Osteocyte (in vitro differentiated cells): Measurements from ENCODE around the gene UGT1A4. TPM values are rescaled to one million over a fixed set of nuclear protein-coding genes. Genes with fewer than 3 reads are reported as not detected.

Experiments
- DNase-seq: peaks from one replicate; pipeline ENCODE4 v3.0.0; 2021; ENCODE audit warnings: mixed read lengths; ENCODE audit not compliant: unreplicated experiment; ENCODE audit errors: extremely low spot score
- H3K27ac Mint-ChIP-seq: one replicate; pipeline ENCODE4 v1.8.0; 2021; ENCODE audit warnings: mild to moderate bottlenecking, mixed read lengths; ENCODE audit not compliant: unreplicated experiment
- H3K27me3 Mint-ChIP-seq: one replicate; pipeline ENCODE4 v1.8.0; 2021; ENCODE audit warnings: mixed read lengths; ENCODE audit not compliant: unreplicated experiment
- H3K36me3 Mint-ChIP-seq: one replicate; pipeline ENCODE4 v1.8.0; 2021; ENCODE audit warnings: mixed read lengths; ENCODE audit not compliant: unreplicated experiment
- H3K4me1 Mint-ChIP-seq: one replicate; pipeline ENCODE4 v1.8.0; 2021; ENCODE audit warnings: mixed read lengths; ENCODE audit not compliant: unreplicated experiment
- H3K4me3 Mint-ChIP-seq: one replicate; pipeline ENCODE4 v1.8.0; 2021; ENCODE audit warnings: mild to moderate bottlenecking, moderate library complexity, mixed read lengths; ENCODE audit not compliant: unreplicated experiment
- H3K9me3 Mint-ChIP-seq: one replicate; pipeline ENCODE4 v1.8.0; 2021; ENCODE audit warnings: mixed read lengths; ENCODE audit not compliant: unreplicated experiment
- CTCF ChIP-seq: fragments of 200-600 bp; sonication (generic); IDR thresholded peaks from 2 replicates; pipeline ENCODE4 v1.5.0; 2021; ENCODE audit warnings: antibody characterized with exemption, mild to moderate bottlenecking, moderate library complexity
- total RNA-seq: library from RNA; stranded (reverse); gene quantifications from 2 replicates; pipeline ENCODE4 v1.2.1, GENCODE V29; 2021

UGT1A4 gene
- total RNA-seq, 1 donor from 2014 or later: not detected

GRCh38 chr2:233754872-233755611 is 36.5 kb downstream of the UGT1A4 start:
- H3K4me3 Mint-ChIP-seq: no peak overlapping the region
- H3K27ac Mint-ChIP-seq: no peak overlapping the region

DNA sequence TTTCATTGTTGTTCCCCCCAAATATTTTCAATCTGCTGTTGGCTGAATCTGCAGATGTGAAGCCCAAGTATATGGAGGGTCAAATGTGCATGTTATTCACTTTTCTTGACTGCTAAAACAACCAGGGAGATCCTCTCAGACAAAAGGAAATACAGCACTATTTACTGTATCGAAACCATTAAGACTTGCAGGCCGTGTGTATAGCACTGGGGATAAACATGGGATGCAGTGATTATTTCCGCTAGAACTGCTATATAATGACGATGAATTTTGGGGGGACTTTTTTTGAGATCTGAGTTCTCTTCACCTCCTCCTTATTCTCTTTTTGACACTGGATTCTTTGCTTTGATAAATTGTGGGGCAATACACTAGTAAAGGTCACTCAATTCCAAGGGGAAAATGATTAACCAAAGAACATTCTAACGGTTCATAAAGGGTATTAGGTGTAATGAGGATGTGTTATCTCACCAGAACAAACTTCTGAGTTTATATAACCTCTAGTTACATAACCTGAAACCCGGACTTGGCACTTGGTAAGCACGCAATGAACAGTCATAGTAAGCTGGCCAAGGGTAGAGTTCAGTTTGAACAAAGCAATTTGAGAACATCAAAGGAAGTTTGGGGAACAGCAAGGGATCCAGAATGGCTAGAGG is 38.0 kb downstream of the UGT1A4 start:
- H3K27me3 Mint-ChIP-seq: peaks cover 30% of the 10 kb centered on the region
- no peaks in the 10 kb centered on the region for H3K36me3 Mint-ChIP-seq
- TF ChIP-seq CTCF: no peak
- H3K4me3 Mint-ChIP-seq: no peak overlapping the region
- peaks cover 2% of the 10 kb centered on the region for H3K4me1 Mint-ChIP-seq
- no peak overlapping the region for H3K27ac Mint-ChIP-seq
- DNase-seq: no peak
- no peaks in the 10 kb centered on the region for H3K9me3 Mint-ChIP-seq

More at GRCh38 chr2:233754872-233755611, 36.5 kb downstream of the UGT1A4 start:
- DNase-seq: no peak
- Mint-ChIP-seq H3K4me1 (peaks cover 2% of the 10 kb centered on the region), H3K36me3 (no peaks in the 10 kb centered on the region), H3K27me3 (peaks cover 31% of the 10 kb centered on the region), H3K9me3 (peaks cover 4% of the 10 kb centered on the region)
- no peak for TF ChIP-seq CTCF

DNA sequence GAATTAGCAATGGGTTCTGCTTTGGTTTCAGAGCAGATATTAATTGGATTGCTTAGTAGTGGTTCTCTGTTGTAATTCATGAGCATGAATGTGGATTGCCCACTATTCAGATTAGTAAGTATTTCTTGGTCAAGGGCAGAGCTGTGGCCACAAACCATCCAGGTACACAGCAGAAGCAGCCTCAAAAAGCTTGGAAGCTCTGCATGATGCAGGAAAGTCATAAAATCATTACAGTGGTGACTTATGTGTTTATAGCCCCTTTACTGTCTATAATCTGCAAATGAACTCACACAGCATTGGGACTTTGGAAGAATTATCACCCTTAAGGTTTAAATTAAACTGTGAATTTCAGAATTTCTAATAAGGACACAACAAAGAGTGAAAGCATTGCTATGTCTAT is 39.6 kb downstream of the UGT1A4 start:
- Mint-ChIP-seq H3K4me3 (no peak overlapping the region), H3K27me3 (peaks cover 20% of the 10 kb centered on the region), H3K36me3 (no peaks in the 10 kb centered on the region), H3K27ac (no peak overlapping the region), H3K4me1 (no peaks in the 10 kb centered on the region), H3K9me3 (no peaks in the 10 kb centered on the region)
- DNase-seq: no peak
- TF ChIP-seq CTCF: no peak

GRCh38 chr2:233758849-233759248 is 40.3 kb downstream of the UGT1A4 start:
- no peaks in the 10 kb centered on the region for H3K9me3 Mint-ChIP-seq
- H3K36me3 Mint-ChIP-seq: no peaks in the 10 kb centered on the region
- no peak for TF ChIP-seq CTCF
- no peak overlapping the region for H3K4me3 Mint-ChIP-seq
- no peak overlapping the region for H3K27ac Mint-ChIP-seq
- H3K27me3 Mint-ChIP-seq: peaks cover 18% of the 10 kb centered on the region
- no peaks in the 10 kb centered on the region for H3K4me1 Mint-ChIP-seq
- DNase-seq: no peak

DNA sequence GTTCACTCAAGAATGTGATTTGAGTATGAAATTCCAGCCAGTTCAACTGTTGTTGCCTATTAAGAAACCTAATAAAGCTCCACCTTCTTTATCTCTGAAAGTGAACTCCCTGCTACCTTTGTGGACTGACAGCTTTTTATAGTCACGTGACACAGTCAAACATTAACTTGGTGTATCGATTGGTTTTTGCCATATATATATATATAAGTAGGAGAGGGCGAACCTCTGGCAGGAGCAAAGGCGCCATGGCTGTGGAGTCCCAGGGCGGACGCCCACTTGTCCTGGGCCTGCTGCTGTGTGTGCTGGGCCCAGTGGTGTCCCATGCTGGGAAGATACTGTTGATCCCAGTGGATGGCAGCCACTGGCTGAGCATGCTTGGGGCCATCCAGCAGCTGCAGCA is 41.5 kb downstream of the UGT1A4 start, which contains the start of gene UGT1A1:
TSS of gene UGT1A1 (plus strand) at position 228 of the 400 bp plus-strand sequence. CDS start at position 246, 18 bp downstream.
- Mint-ChIP-seq H3K4me1 (peaks cover 5% of the 10 kb centered on the region), H3K27me3 (peaks cover 17% of the 10 kb centered on the region), H3K27ac (no peak within 1 kb of the TSS), H3K36me3 (no peaks in the 10 kb centered on the region), H3K4me3 (no peak within 1 kb of the TSS), H3K9me3 (no peaks in the 10 kb centered on the region)
- no peak for DNase-seq
- TF ChIP-seq CTCF: no peak
